IPS DF 6.9 (cell line): ENCODE results near the gene DEFB118.

Experiments used
- DNase-seq: peaks from one replicate; pipeline ENCODE4 v3.0.0-alpha.2; 2013; ENCODE audit warnings: low read depth, low spot score
- H3K27ac ChIP-seq: one replicate; pipeline ENCODE4 v1.5.1; 2013; ENCODE audit warnings: low read length, control low read depth
- H3K27me3 ChIP-seq: 2 replicates; pipeline ENCODE4 v1.6.1; 2013; ENCODE audit warnings: mild to moderate bottlenecking, low read length; ENCODE audit not compliant: control insufficient read depth, insufficient read depth
- H3K36me3 ChIP-seq: 2 replicates; pipeline ENCODE4 v1.6.1; 2013; ENCODE audit warnings: low read length; ENCODE audit not compliant: control insufficient read depth, insufficient read depth
- H3K4me1 ChIP-seq: 2 replicates; pipeline ENCODE4 v1.6.1; 2013; ENCODE audit warnings: low read length; ENCODE audit not compliant: control insufficient read depth, insufficient read depth
- H3K4me3 ChIP-seq: 2 replicates; pipeline ENCODE4 v1.5.1; 2013; ENCODE audit warnings: mild to moderate bottlenecking, low read length
- H3K9me3 ChIP-seq: 2 replicates; pipeline ENCODE4 v1.6.1; 2013; ENCODE audit warnings: low read length, inconsistent platforms; ENCODE audit not compliant: control insufficient read depth, insufficient read depth
- WGBS: extraction: QIAGEN DNeasy Blood & Tissue Kit; methylation state at CpG from one replicate; pipeline ENCODE4 v1.1.7; 2013; ENCODE audit warnings: mixed read lengths, missing lambda C conversion rate; ENCODE audit not compliant: insufficient read length, insufficient coverage; 5-methylcytosine and 5-hydroxymethylcytosine counted together

DEFB118 gene

GRCh38 chr20:31403886-31404285 is 35.5 kb downstream of the DEFB118 start:
- no CpG with 5 or more reads among the region's 1 CpG for WGBS
- Histone ChIP-seq H3K27ac (no peak overlapping the region), H3K4me1 (no peaks in the 10 kb centered on the region), H3K27me3 (no peaks in the 10 kb centered on the region), H3K4me3 (no peak overlapping the region), H3K36me3 (no peaks in the 10 kb centered on the region), H3K9me3 (peaks cover 15% of the 10 kb centered on the region)
- DNase-seq, result no peak

GRCh38 chr20:31406115-31406514 is 37.7 kb downstream of the DEFB118 start, which contains the start of gene DEFB121:
DEFB121 (minus strand) TSS chr20:31406215; CDS start chr20:31406152, 63 bp downstream.
- DNase-seq, result no peak
- WGBS, result no CpG with 5 or more reads among the region's 3 CpGs
- Histone ChIP-seq H3K4me3 (no peak within 1 kb of the TSS), H3K27me3 (no peaks in the 10 kb centered on the region), H3K36me3 (no peaks in the 10 kb centered on the region), H3K4me1 (no peaks in the 10 kb centered on the region), H3K9me3 (peaks cover 13% of the 10 kb centered on the region), H3K27ac (no peak within 1 kb of the TSS)

- Histone ChIP-seq H3K4me3 (no peak overlapping the region), H3K4me1 (no peaks in the 10 kb centered on the region), H3K27me3 (no peaks in the 10 kb centered on the region), H3K36me3 (no peaks in the 10 kb centered on the region), H3K9me3 (peaks cover 10% of the 10 kb centered on the region), H3K27ac (no peak overlapping the region)
- WGBS, result no CpG with 5 or more reads among the region's 1 CpG
- DNase-seq, result no peak
Measured at GRCh38 chr20:31410011-31410410, 41.6 kb downstream of the DEFB118 start.

GRCh38 chr20:31414381-31414780 is 46.0 kb downstream of the DEFB118 start:
- no peak overlapping the region for H3K27ac ChIP-seq
- no peak for DNase-seq
- no CpG with 5 or more reads among the region's 6 CpGs for WGBS
- no peaks in the 10 kb centered on the region for H3K27me3 ChIP-seq
- H3K4me3 ChIP-seq, result no peak overlapping the region
- no peaks in the 10 kb centered on the region for H3K36me3 ChIP-seq
- H3K4me1 ChIP-seq, result no peaks in the 10 kb centered on the region
- peaks cover 6% of the 10 kb centered on the region for H3K9me3 ChIP-seq

- Histone ChIP-seq H3K27ac (no peak overlapping the region), H3K4me1 (no peaks in the 10 kb centered on the region), H3K9me3 (peaks cover 6% of the 10 kb centered on the region), H3K4me3 (no peak overlapping the region), H3K27me3 (no peaks in the 10 kb centered on the region), H3K36me3 (no peaks in the 10 kb centered on the region)
- WGBS, result no CpG with 5 or more reads among the region's 2 CpGs
- DNase-seq, result no peak
Measured at GRCh38 chr20:31415653-31416052, 47.3 kb downstream of the DEFB118 start.

GRCh38 chr20:31418307-31418706 is 49.9 kb downstream of the DEFB118 start:
- no peaks in the 10 kb centered on the region for H3K27me3 ChIP-seq
- DNase-seq, result no peak
- no peaks in the 10 kb centered on the region for H3K36me3 ChIP-seq
- WGBS, result no CpG with 5 or more reads among the region's 7 CpGs
- no peak overlapping the region for H3K27ac ChIP-seq
- H3K9me3 ChIP-seq, result peaks cover 7% of the 10 kb centered on the region
- H3K4me3 ChIP-seq, result no peak overlapping the region
- no peaks in the 10 kb centered on the region for H3K4me1 ChIP-seq
